SK-N-SH (cell line): ENCODE measurements around the gene PPP1R14B. TPM values are rescaled to one million over a fixed set of nuclear protein-coding genes. Genes with fewer than 3 reads are reported as not detected.

Experiments used
- CTCF ChIA-PET: fragments of 300-600, 350-600 bp; formaldehyde crosslinking; extraction: SDS; loops from one replicate; lab custom pipeline; 2021; lab: Yijun Ruan, JAX
- POLR2A ChIA-PET: fragments of 350-600 bp; sonication (Branson Sonifier 250); formaldehyde crosslinking; extraction: SDS; loops from one replicate; lab custom pipeline; 2020; ENCODE audit warnings: antibody characterized with exemption, inconsistent platforms; lab: Yijun Ruan, JAX
- DNase-seq: peaks from one replicate; pipeline ENCODE4 v3.0.0; 2012
- H2AFZ ChIP-seq: fragments of 200-600 bp; sonication (generic); 2 replicates; pipeline ENCODE4 v1.8.1; 2016; ENCODE audit warnings: antibody characterized with exemption, mild to moderate bottlenecking, low read depth
- H3F3A ChIP-seq: fragments of 200-600 bp; sonication (generic); replicated peaks from 2 replicates; pipeline ENCODE3; 2016; ENCODE audit warnings: antibody characterized with exemption, mild to moderate bottlenecking; ENCODE audit not compliant: insufficient read depth
- H3K27ac ChIP-seq, 2 experiments: fragments of 200-500 bp in 1 of 2; fragments of 200-600 bp in 1 of 2; sonication (Bioruptor generic) in 1 of 2; sonication (generic), shearing (Covaris generic) in 1 of 2; 2 replicates each; pipeline versions ENCODE4 v1.5.1 to v1.6.1; 2014 to 2016; ENCODE audit warnings: low read depth in 2 of 2, inconsistent platforms in 1 of 2, low read length in 1 of 2, mild to moderate bottlenecking in 1 of 2, mixed read lengths in 1 of 2
- H3K27me3 ChIP-seq: fragments of 200-600 bp; sonication (generic), shearing (Covaris generic); 2 replicates; pipeline ENCODE4 v1.6.1; 2016; ENCODE audit warnings: mixed run types; ENCODE audit not compliant: insufficient read depth
- H3K36me3 ChIP-seq, 2 experiments: fragments of 200-500 bp in 1 of 2; fragments of 200-600 bp in 1 of 2; sonication (Bioruptor generic) in 1 of 2; sonication (generic) in 1 of 2; replicated peaks in 1 of 2; 2 replicates each; pipeline versions ENCODE3 to v1.5.1; 2014 to 2016; ENCODE audit warnings: low read length in 1 of 2, mild to moderate bottlenecking in 1 of 2; ENCODE audit not compliant: insufficient read depth in 2 of 2, control insufficient read depth in 1 of 2
- H3K4me1 ChIP-seq, 2 experiments: fragments of 200-500 bp in 1 of 2; fragments of 200-600 bp in 1 of 2; sonication (Bioruptor generic) in 1 of 2; sonication (generic), shearing (Covaris generic) in 1 of 2; 2 replicates each; pipeline versions ENCODE4 v1.5.1 to v1.6.1; 2014 to 2016; ENCODE audit warnings: low read depth in 1 of 2, low read length in 1 of 2, mixed run types in 1 of 2; ENCODE audit not compliant: insufficient read depth in 2 of 2, control insufficient read depth in 1 of 2
- H3K4me2 ChIP-seq: fragments of 200-600 bp; sonication (generic), shearing (Covaris generic); 2 replicates; pipeline ENCODE4 v1.6.1; 2017; ENCODE audit warnings: mixed run types
- H3K4me3 ChIP-seq, 2 experiments: fragments of 200-500 bp in 1 of 2; fragments of 200-600 bp in 1 of 2; sonication (Bioruptor generic) in 1 of 2; sonication (generic), shearing (Covaris generic) in 1 of 2; 2 replicates each; pipeline versions ENCODE4 v1.5.1 to v1.8.1; 2014 to 2016; ENCODE audit warnings: low read depth in 2 of 2, inconsistent platforms in 1 of 2, low read length in 1 of 2, mild to moderate bottlenecking in 1 of 2, mixed read lengths in 1 of 2, moderate library complexity in 1 of 2
- H3K79me2 ChIP-seq: fragments of 200-600 bp; sonication (generic); 2 replicates; pipeline ENCODE4 v1.8.1; 2017; ENCODE audit warnings: mild to moderate bottlenecking; ENCODE audit not compliant: insufficient read depth
- H3K9ac ChIP-seq: fragments of 200-600 bp; sonication (generic); 2 replicates; pipeline ENCODE4 v1.6.1; 2017; ENCODE audit warnings: mixed run types
- H3K9me2 ChIP-seq: fragments of 200-600 bp; sonication (generic); 2 replicates; pipeline ENCODE4 v1.6.1; 2017; ENCODE audit warnings: mixed run types
- H3K9me3 ChIP-seq: fragments of 200-600 bp; sonication (generic); 2 replicates; pipeline ENCODE4 v1.6.1; 2017; ENCODE audit warnings: mixed run types, mild to moderate bottlenecking, moderate library complexity
- H4K20me1 ChIP-seq: fragments of 200-600 bp; sonication (generic); 2 replicates; pipeline ENCODE4 v1.6.1; 2017; ENCODE audit warnings: mild to moderate bottlenecking, mixed run types; ENCODE audit not compliant: insufficient read depth
- CHD2 ChIP-seq: fragments of 150-350 bp; IDR thresholded peaks from 2 replicates; pipeline ENCODE4 v1.6.1; 2018; ENCODE audit warnings: low read length; ENCODE audit not compliant: partially characterized antibody
- EP300 ChIP-seq, 2 experiments: IDR thresholded peaks; 2 replicates each; pipeline versions ENCODE4 v1.4.0 to v1.6.1; 2012; ENCODE audit warnings: borderline replicate concordance in 1 of 2, low read depth in 1 of 2, low read length in 1 of 2
- EZH2phosphoT487 ChIP-seq: fragments of 200-600 bp; sonication (generic); IDR thresholded peaks from 2 replicates; pipeline ENCODE4 v1.6.1; 2017; ENCODE audit warnings: low read depth, mixed run types, mild to moderate bottlenecking, antibody characterized with exemption, moderate library complexity, borderline replicate concordance
- FOXM1 ChIP-seq: IDR thresholded peaks from 2 replicates; pipeline ENCODE4 v1.4.0; 2012; ENCODE audit warnings: low read depth, mild to moderate bottlenecking
- GABPA ChIP-seq: IDR thresholded peaks from 2 replicates; pipeline ENCODE4 v1.4.0; 2012; ENCODE audit warnings: low read depth, mild to moderate bottlenecking
- RAD21 ChIP-seq: IDR thresholded peaks from 2 replicates; pipeline ENCODE4 v1.6.1; 2012; ENCODE audit warnings: mild to moderate bottlenecking, low read length
- WGBS: methylation state at CpG from one replicate; pipeline ENCODE4 v1.1.6; 2017; ENCODE audit warnings: low lambda C conversion rate; 5-methylcytosine and 5-hydroxymethylcytosine counted together
- polyA plus RNA-seq, 3 experiments: library from polyadenylated mRNA; depleted of rRNA; stranded (reverse); fragments of >200 nt; gene quantifications; 2 replicates each; pipeline ENCODE4 v1.2.3, GENCODE V29; 2012
- TF ChIP-seq, protein P1 (sequence below): IDR thresholded peaks from 2 replicates; pipeline ENCODE4 v1.4.0; 2012; ENCODE audit warnings: low read depth, borderline replicate concordance
- TF ChIP-seq, protein P2 (sequence below): fragments of 200-600 bp; sonication (generic); IDR thresholded peaks from 2 replicates; pipeline ENCODE4 v1.6.1; 2017; ENCODE audit warnings: antibody characterized with exemption, mild to moderate bottlenecking, moderate library complexity
- TF ChIP-seq, protein P3 (sequence below): fragments of 150-350 bp; IDR thresholded peaks from 2 replicates; pipeline ENCODE4 v1.6.1; 2017; ENCODE audit warnings: antibody characterized with exemption, low read length, low read depth, borderline replicate concordance
- TF ChIP-seq, protein P4 (sequence below): IDR thresholded peaks from 2 replicates; pipeline ENCODE4; 2012

Gene PPP1R14B
- polyA plus RNA-seq, 1 of the 3 experiments (the other 2 are of a cell fraction): 523 TPM

DNA sequence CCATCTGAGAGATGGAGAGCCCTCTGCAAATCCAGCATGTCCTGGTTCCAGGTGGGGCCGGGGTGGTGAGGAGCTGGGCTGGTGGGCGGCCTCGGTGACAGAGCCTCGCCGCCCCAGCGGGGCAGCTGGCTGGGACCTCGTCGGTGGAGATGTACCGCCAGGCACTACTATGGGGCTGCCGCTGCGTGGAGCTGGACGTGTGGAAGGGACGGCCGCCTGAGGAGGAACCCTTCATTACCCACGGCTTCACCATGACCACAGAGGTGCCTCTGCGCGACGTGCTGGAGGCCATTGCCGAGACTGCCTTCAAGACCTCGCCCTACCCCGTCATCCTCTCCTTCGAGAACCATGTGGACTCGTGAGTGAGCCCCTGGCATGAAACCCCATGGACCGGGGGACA is 11.6 kb upstream of the PPP1R14B start (continued):
- TF ChIP-seq, protein P1, sequence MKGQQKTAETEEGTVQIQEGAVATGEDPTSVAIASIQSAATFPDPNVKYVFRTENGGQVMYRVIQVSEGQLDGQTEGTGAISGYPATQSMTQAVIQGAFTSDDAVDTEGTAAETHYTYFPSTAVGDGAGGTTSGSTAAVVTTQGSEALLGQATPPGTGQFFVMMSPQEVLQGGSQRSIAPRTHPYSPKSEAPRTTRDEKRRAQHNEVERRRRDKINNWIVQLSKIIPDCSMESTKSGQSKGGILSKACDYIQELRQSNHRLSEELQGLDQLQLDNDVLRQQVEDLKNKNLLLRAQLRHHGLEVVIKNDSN: no peak
- TF ChIP-seq FOXM1 (no peak), CHD2 (no peak)
- TF ChIP-seq, protein P2, sequence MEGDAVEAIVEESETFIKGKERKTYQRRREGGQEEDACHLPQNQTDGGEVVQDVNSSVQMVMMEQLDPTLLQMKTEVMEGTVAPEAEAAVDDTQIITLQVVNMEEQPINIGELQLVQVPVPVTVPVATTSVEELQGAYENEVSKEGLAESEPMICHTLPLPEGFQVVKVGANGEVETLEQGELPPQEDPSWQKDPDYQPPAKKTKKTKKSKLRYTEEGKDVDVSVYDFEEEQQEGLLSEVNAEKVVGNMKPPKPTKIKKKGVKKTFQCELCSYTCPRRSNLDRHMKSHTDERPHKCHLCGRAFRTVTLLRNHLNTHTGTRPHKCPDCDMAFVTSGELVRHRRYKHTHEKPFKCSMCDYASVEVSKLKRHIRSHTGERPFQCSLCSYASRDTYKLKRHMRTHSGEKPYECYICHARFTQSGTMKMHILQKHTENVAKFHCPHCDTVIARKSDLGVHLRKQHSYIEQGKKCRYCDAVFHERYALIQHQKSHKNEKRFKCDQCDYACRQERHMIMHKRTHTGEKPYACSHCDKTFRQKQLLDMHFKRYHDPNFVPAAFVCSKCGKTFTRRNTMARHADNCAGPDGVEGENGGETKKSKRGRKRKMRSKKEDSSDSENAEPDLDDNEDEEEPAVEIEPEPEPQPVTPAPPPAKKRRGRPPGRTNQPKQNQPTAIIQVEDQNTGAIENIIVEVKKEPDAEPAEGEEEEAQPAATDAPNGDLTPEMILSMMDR: no peak
- TF ChIP-seq, all 33 proteins: peak for 0

DNA sequence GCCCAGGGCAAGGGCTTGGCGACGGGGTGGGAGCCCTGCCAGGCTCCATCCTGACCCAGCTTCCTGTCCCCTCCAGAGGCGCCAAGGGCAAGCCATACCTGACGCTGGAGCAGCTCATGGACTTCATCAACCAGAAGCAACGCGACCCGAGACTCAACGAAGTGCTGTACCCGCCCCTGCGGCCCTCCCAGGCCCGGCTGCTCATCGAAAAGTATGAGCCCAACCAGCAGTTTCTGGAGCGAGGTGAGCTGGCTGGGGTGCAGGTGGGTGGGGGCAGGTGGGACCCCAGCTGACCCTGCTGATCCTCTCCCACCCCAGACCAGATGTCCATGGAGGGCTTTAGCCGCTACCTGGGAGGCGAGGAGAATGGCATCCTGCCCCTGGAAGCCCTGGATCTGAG is 9.6 kb upstream of the PPP1R14B start:
- Histone ChIP-seq H4K20me1 (peaks cover 14% of the 10 kb centered on the region), H3K4me2 (no peak overlapping the region), H3K27me3 (no peaks in the 10 kb centered on the region), H3K79me2 (peaks cover 30% of the 10 kb centered on the region), H3F3A (peaks cover 3% of the 10 kb centered on the region), H3K27ac (no peak overlapping the region), H3K4me1 (peaks cover 10 to 16% of the 10 kb centered on the region in 2 experiments; a peak in 2 of 4 replicates), H3K36me3 (peaks cover 22 to 34% of the 10 kb centered on the region in 2 experiments), H3K4me3 (no peak overlapping the region), H3K9ac (no peak overlapping the region), H3K9me2 (no peaks in the 10 kb centered on the region), H2AFZ (no peak overlapping the region), H3K9me3 (no peaks in the 10 kb centered on the region)
- ChIA-PET CTCF (no interaction called here), POLR2A (no interaction called here)
- DNase-seq: peak; percentile 19
- TF ChIP-seq, protein P3, sequence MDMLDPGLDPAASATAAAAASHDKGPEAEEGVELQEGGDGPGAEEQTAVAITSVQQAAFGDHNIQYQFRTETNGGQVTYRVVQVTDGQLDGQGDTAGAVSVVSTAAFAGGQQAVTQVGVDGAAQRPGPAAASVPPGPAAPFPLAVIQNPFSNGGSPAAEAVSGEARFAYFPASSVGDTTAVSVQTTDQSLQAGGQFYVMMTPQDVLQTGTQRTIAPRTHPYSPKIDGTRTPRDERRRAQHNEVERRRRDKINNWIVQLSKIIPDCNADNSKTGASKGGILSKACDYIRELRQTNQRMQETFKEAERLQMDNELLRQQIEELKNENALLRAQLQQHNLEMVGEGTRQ: no peak
- TF ChIP-seq, protein P4, sequence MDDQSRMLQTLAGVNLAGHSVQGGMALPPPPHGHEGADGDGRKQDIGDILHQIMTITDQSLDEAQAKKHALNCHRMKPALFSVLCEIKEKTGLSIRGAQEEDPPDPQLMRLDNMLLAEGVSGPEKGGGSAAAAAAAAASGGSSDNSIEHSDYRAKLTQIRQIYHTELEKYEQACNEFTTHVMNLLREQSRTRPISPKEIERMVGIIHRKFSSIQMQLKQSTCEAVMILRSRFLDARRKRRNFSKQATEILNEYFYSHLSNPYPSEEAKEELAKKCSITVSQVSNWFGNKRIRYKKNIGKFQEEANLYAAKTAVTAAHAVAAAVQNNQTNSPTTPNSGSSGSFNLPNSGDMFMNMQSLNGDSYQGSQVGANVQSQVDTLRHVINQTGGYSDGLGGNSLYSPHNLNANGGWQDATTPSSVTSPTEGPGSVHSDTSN: no peak
- no peak for TF ChIP-seq EZH2phosphoT487
- TF ChIP-seq GABPA: no peak
- TF ChIP-seq RAD21: no peak
- TF ChIP-seq EP300 (IDR thresholded peaks at IDR 0.05; ENCODE audit: borderline replicate concordance in 1 of 2, low read depth in 1 of 2, low read length in 1 of 2): no peak
- WGBS: 99% methylated on average over 9 of the region's 15 CpGs
